H9 (cell line): Measurements from ENCODE around the gene CPT1A. TPM values are rescaled to one million over a fixed set of nuclear protein-coding genes. Genes with fewer than 3 reads are reported as not detected.
A peak's percentile ranks its signal among the peaks of the same experiment; 100 is the strongest.

Experiments used
- DNase-seq: peaks from one replicate; pipeline ENCODE4 v3.0.0-alpha.2; 2017
- H2AFZ ChIP-seq: one replicate; pipeline ENCODE4 v1.6.1; 2013; ENCODE audit warnings: mild to moderate bottlenecking, low read length, control low read depth, moderate library complexity
- H2AK5ac ChIP-seq: 2 replicates; pipeline ENCODE4 v1.6.1; 2013; ENCODE audit warnings: low read length, control low read depth, mixed read lengths; ENCODE audit not compliant: insufficient read length
- H2BK120ac ChIP-seq: one replicate; pipeline ENCODE4 v1.6.1; 2013; ENCODE audit warnings: low read depth, mild to moderate bottlenecking, low read length, control low read depth, inconsistent platforms; ENCODE audit not compliant: poor library complexity, severe bottlenecking
- H2BK12ac ChIP-seq: 2 replicates; pipeline ENCODE4 v1.6.1; 2013; ENCODE audit warnings: low read length, control low read depth, mixed read lengths, low read depth; ENCODE audit not compliant: insufficient read length
- H2BK15ac ChIP-seq: 2 replicates; pipeline ENCODE4 v1.6.1; 2013; ENCODE audit warnings: low read depth, low read length, control low read depth
- H2BK20ac ChIP-seq: one replicate; pipeline ENCODE4 v1.6.1; 2013; ENCODE audit warnings: low read depth, mild to moderate bottlenecking, low read length, control low read depth, inconsistent platforms; ENCODE audit not compliant: poor library complexity, severe bottlenecking
- H2BK5ac ChIP-seq: 2 replicates; pipeline ENCODE4 v1.6.1; 2013; ENCODE audit warnings: low read length, control low read depth, mixed read lengths; ENCODE audit not compliant: insufficient read length
- H3K14ac ChIP-seq: 2 replicates; pipeline ENCODE4 v1.6.1; 2013; ENCODE audit warnings: low read length, control low read depth; ENCODE audit not compliant: insufficient read depth
- H3K18ac ChIP-seq: 2 replicates; pipeline ENCODE4 v1.6.1; 2013; ENCODE audit warnings: low read depth, mild to moderate bottlenecking, mixed read lengths, low read length, control low read depth; ENCODE audit not compliant: insufficient read length
- H3K23ac ChIP-seq: 2 replicates; pipeline ENCODE4 v1.6.1; 2013; ENCODE audit warnings: low read length, control low read depth, mixed read lengths, low read depth; ENCODE audit not compliant: insufficient read length
- H3K23me2 ChIP-seq: 2 replicates; pipeline ENCODE4 v1.6.1; 2013; ENCODE audit warnings: low read depth, mild to moderate bottlenecking, mixed read lengths, low read length, control low read depth; ENCODE audit not compliant: insufficient read length, poor library complexity, severe bottlenecking
- H3K27ac ChIP-seq: 2 replicates; pipeline ENCODE4 v1.5.1; 2013; ENCODE audit warnings: low read length, control low read depth, mixed read lengths, low read depth; ENCODE audit not compliant: insufficient read length
- H3K27me3 ChIP-seq: 2 replicates; pipeline ENCODE4 v1.6.1; 2013; ENCODE audit warnings: low read length, control low read depth, inconsistent platforms; ENCODE audit not compliant: insufficient read depth
- H3K4ac ChIP-seq: 2 replicates; pipeline ENCODE4 v1.6.1; 2013; ENCODE audit warnings: low read depth, mild to moderate bottlenecking, control low read depth, inconsistent platforms, low read length, moderate library complexity
- H3K4me1 ChIP-seq: 2 replicates; pipeline ENCODE4 v1.6.1; 2013; ENCODE audit warnings: low read length, control low read depth, inconsistent platforms; ENCODE audit not compliant: insufficient read depth
- H3K4me2 ChIP-seq: 2 replicates; pipeline ENCODE4 v1.6.1; 2013; ENCODE audit warnings: low read length, control low read depth, mixed read lengths; ENCODE audit not compliant: insufficient read length, insufficient read depth
- H3K56ac ChIP-seq: 2 replicates; pipeline ENCODE4 v1.6.1; 2013; ENCODE audit warnings: low read depth, mild to moderate bottlenecking, mixed read lengths, low read length, control low read depth; ENCODE audit not compliant: insufficient read length
- H3K79me1 ChIP-seq: 2 replicates; pipeline ENCODE4 v1.6.1; 2013; ENCODE audit warnings: low read depth, mild to moderate bottlenecking, moderate library complexity, low read length, control low read depth, inconsistent platforms; ENCODE audit not compliant: insufficient read depth, poor library complexity, severe bottlenecking
- H3K79me2 ChIP-seq: 2 replicates; pipeline ENCODE4 v1.6.1; 2013; ENCODE audit warnings: low read length, control low read depth, inconsistent platforms; ENCODE audit not compliant: insufficient read depth
- H3K9ac ChIP-seq: 2 replicates; pipeline ENCODE4 v1.6.1; 2013; ENCODE audit warnings: low read length, control low read depth, mixed read lengths; ENCODE audit not compliant: insufficient read length; ENCODE audit errors: extremely low read depth
- H3K9me3 ChIP-seq: one replicate; pipeline ENCODE4 v1.6.1; 2013; ENCODE audit warnings: low read depth, low read length, inconsistent platforms; ENCODE audit not compliant: control insufficient read depth
- H3T11ph ChIP-seq: one replicate; pipeline ENCODE4 v1.6.1; 2013; ENCODE audit warnings: mild to moderate bottlenecking, low read length, control low read depth, inconsistent platforms
- H4K20me1 ChIP-seq: one replicate; pipeline ENCODE4 v1.6.1; 2013; ENCODE audit not compliant: control insufficient read depth, insufficient read length, insufficient read depth
- H4K5ac ChIP-seq: 2 replicates; pipeline ENCODE4 v1.6.1; 2013; ENCODE audit warnings: low read depth, mild to moderate bottlenecking, mixed read lengths, low read length, control low read depth; ENCODE audit not compliant: insufficient read length
- H4K8ac ChIP-seq: replicated peaks from 2 replicates; pipeline ENCODE4 v1.6.1; 2013; ENCODE audit warnings: low read length, control low read depth, mixed read lengths, low read depth; ENCODE audit not compliant: insufficient read length
- H4K91ac ChIP-seq: 2 replicates; pipeline ENCODE4 v1.6.1; 2013; ENCODE audit warnings: low read depth, mild to moderate bottlenecking, moderate library complexity, mixed read lengths, low read length, control low read depth; ENCODE audit not compliant: insufficient read length
- H3K27ac Mint-ChIP-seq, 3 experiments: 2 replicates in 2 of 3; 3 replicates in 1 of 3; pipeline ENCODE4 v1.8.0; 2020 to 2021; ENCODE audit warnings: mixed read lengths in 3 of 3, mild to moderate bottlenecking in 1 of 3, moderate library complexity in 1 of 3
- H3K27me3 Mint-ChIP-seq: 2 replicates; pipeline ENCODE4 v1.8.0; 2021; ENCODE audit warnings: low read depth, mild to moderate bottlenecking, moderate library complexity, mixed read lengths
- H3K36me3 Mint-ChIP-seq, 3 experiments: 2 replicates in 2 of 3; 3 replicates in 1 of 3; pipeline ENCODE4 v1.8.0; 2020 to 2021; ENCODE audit warnings: low read depth in 3 of 3, mixed read lengths in 3 of 3; ENCODE audit not compliant: insufficient read depth in 1 of 3
- H3K4me1 Mint-ChIP-seq, 2 experiments: 2 replicates each; pipeline ENCODE4 v1.8.0; 2020; ENCODE audit warnings: mixed read lengths in 2 of 2
- H3K4me3 Mint-ChIP-seq, 2 experiments: 2 replicates in 1 of 2; 3 replicates in 1 of 2; pipeline ENCODE4 v1.8.0; 2020 to 2021; ENCODE audit warnings: mild to moderate bottlenecking in 2 of 2, mixed read lengths in 2 of 2, moderate library complexity in 1 of 2
- H3K9me3 Mint-ChIP-seq, 2 experiments: 2 replicates in 1 of 2; 3 replicates in 1 of 2; pipeline ENCODE4 v1.8.0; 2020; ENCODE audit warnings: mild to moderate bottlenecking in 2 of 2, mixed read lengths in 2 of 2, moderate library complexity in 1 of 2
- WGBS: extraction: QIAGEN DNeasy Blood & Tissue Kit; methylation state at CpG from one replicate; pipeline ENCODE4 v1.1.7; 2013; ENCODE audit warnings: missing lambda C conversion rate, low lambda C conversion rate, mixed read lengths; ENCODE audit not compliant: insufficient read length; ENCODE audit errors: extremely low coverage; 5-methylcytosine and 5-hydroxymethylcytosine counted together
- total RNA-seq: library from RNA; stranded (reverse); gene quantifications from 2 replicates; pipeline ENCODE4 v1.2.1, GENCODE V29; 2021
- TF ChIP-seq, protein P1 (sequence below): fragments of 200-600 bp; sonication (generic); conservative IDR thresholded peaks from 3 replicates; pipeline ENCODE4 v1.8.0; 2021; ENCODE audit warnings: antibody characterized with exemption, mild to moderate bottlenecking

CPT1A gene
- total RNA-seq, 1 experiment from 2014 or later, result 7.5 TPM

DNA sequence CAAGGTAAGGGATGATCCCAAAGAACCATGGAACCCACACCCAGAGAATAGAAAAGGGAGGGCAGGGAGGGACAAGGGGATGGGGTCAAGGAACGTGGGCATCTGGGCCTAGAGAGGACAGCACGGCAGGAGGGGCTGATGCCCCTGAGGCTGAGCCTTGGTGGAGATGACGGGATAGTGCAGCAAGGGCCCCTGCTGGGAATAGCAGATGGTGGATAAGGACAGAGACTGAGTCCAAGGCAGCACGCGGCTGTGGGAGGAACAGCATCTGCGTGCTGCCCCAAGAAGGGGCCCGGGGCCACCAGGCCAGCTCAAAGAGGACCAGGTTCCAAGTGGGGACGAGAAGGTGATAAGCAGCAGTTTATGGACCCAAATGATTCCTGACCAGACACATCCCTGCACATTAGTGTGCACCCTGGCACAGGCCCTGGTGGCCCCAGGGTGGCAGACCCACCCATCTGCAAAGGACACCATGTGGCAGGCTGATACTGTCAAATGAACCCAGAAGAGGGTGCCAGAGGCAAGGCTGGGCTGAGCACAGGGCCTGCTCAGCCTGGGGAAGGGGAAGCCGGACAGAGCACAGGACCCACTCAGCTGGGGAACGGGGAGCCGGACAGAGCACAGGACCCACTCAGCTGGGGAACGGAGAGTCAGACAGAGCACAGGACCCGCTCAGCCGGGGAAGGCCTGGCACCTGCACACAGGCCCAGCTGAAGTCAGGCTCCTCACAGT is 77.6 kb downstream of the CPT1A start:
- no peak overlapping the region for H3K4ac ChIP-seq
- no peak overlapping the region for H3K4me3 Mint-ChIP-seq
- H2AFZ ChIP-seq, result no peak overlapping the region

More for the DNA sequence above, 77.6 kb downstream of the CPT1A start:
- H4K20me1 ChIP-seq, result no peaks in the 10 kb centered on the region
- no peaks in the 10 kb centered on the region for H3K79me2 ChIP-seq
- H3K27ac Mint-ChIP-seq, result no peak overlapping the region
- no peak overlapping the region for H3K56ac ChIP-seq
- no peak overlapping the region for H2BK120ac ChIP-seq
- no peak overlapping the region for H4K5ac ChIP-seq
- no peak overlapping the region for H2BK20ac ChIP-seq
- H3K18ac ChIP-seq, result no peak overlapping the region
- no peaks in the 10 kb centered on the region for H3K4me1 ChIP-seq
- no peak overlapping the region for H3K14ac ChIP-seq
- H3T11ph ChIP-seq, result no peak overlapping the region
- WGBS, result no CpG with 5 or more reads among the region's 14 CpGs
- no peak overlapping the region for H4K91ac ChIP-seq
- no peak overlapping the region for H2BK5ac ChIP-seq
- H3K79me1 ChIP-seq, result no peaks in the 10 kb centered on the region
- H3K23me2 ChIP-seq, result no peaks in the 10 kb centered on the region
- no peaks in the 10 kb centered on the region; the same call in 1 of the 2 replicates for H3K27me3 Mint-ChIP-seq
- no peak overlapping the region for H2BK15ac ChIP-seq
- peaks cover 12 to 13% of the 10 kb centered on the region in 2 experiments for H3K4me1 Mint-ChIP-seq
- no peak overlapping the region for H3K9ac ChIP-seq
- no peak overlapping the region for H4K8ac ChIP-seq
- H3K9me3 ChIP-seq, result no peaks in the 10 kb centered on the region
- DNase-seq, result no peak
- TF ChIP-seq, protein P1, sequence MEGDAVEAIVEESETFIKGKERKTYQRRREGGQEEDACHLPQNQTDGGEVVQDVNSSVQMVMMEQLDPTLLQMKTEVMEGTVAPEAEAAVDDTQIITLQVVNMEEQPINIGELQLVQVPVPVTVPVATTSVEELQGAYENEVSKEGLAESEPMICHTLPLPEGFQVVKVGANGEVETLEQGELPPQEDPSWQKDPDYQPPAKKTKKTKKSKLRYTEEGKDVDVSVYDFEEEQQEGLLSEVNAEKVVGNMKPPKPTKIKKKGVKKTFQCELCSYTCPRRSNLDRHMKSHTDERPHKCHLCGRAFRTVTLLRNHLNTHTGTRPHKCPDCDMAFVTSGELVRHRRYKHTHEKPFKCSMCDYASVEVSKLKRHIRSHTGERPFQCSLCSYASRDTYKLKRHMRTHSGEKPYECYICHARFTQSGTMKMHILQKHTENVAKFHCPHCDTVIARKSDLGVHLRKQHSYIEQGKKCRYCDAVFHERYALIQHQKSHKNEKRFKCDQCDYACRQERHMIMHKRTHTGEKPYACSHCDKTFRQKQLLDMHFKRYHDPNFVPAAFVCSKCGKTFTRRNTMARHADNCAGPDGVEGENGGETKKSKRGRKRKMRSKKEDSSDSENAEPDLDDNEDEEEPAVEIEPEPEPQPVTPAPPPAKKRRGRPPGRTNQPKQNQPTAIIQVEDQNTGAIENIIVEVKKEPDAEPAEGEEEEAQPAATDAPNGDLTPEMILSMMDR, result peak; percentile 53
- no peak overlapping the region for H3K4me2 ChIP-seq
- H3K23ac ChIP-seq, result no peak overlapping the region
- H3K36me3 Mint-ChIP-seq, result peaks cover 0 to 7% (median 0%) of the 10 kb centered on the region in 3 experiments; a peak in 2 of 7 replicates
- H2BK12ac ChIP-seq, result no peak overlapping the region
- no peaks in the 10 kb centered on the region; a peak in 1 of 5 replicates for H3K9me3 Mint-ChIP-seq
- no peak overlapping the region for H3K27ac ChIP-seq
- no peak overlapping the region for H2AK5ac ChIP-seq
- H3K27me3 ChIP-seq, result no peaks in the 10 kb centered on the region
